Esophagus squamous epithelium (tissue), 5 donors: ENCODE measurements around the gene DNAH1. TPM values are rescaled to one million over a fixed set of nuclear protein-coding genes. Genes with fewer than 3 reads are reported as not detected.

ENCODE experiments used
- DNase-seq: peaks from one replicate; lab custom pipeline; 2025; lab: John Stamatoyannopoulos, UW
- H3K27ac ChIP-seq, 4 donors: fragments of 200-600 bp; sonication (generic); one replicate each; pipeline ENCODE4 v1.5.1; 2016 to 2019; ENCODE audit warnings: mild to moderate bottlenecking in 1 of 4
- H3K27me3 ChIP-seq, 4 donors: fragments of 200-600 bp; sonication (generic); 1 replicate in 3 of 4; 2 replicates in 1 of 4; pipeline versions ENCODE4 v1.5.1 to v1.6.0; 2017 to 2021; ENCODE audit warnings: antibody characterized with exemption in 1 of 4
- H3K36me3 ChIP-seq, 3 donors: fragments of 200-600 bp; sonication (generic); one replicate each; pipeline ENCODE4 v1.5.1; 2016 to 2019
- H3K4me1 ChIP-seq, 3 donors: fragments of 200-600 bp; sonication (generic); one replicate each; pipeline ENCODE4 v1.5.1; 2017 to 2019
- H3K4me3 ChIP-seq, 4 donors: fragments of 200-600 bp; sonication (generic); 1 replicate in 3 of 4; 2 replicates in 1 of 4; pipeline ENCODE4 v1.5.1; 2016 to 2019; ENCODE audit warnings: mild to moderate bottlenecking in 2 of 4, moderate library complexity in 1 of 4
- H3K9me3 ChIP-seq, 3 donors: fragments of 200-600 bp; sonication (generic); one replicate each; pipeline ENCODE4 v1.5.1; 2016 to 2019
- POLR2A ChIP-seq, 4 donors: fragments of 450-650 bp; IDR thresholded peaks; one replicate each; pipeline ENCODE4 v1.6.1; 2017; ENCODE audit warnings: antibody characterized with exemption in 4 of 4, mild to moderate bottlenecking in 4 of 4, moderate library complexity in 3 of 4
- WGBS, 2 donors: methylation state at CpG; one replicate each; pipeline ENCODE4 v1.1.5; 2018; 5-methylcytosine and 5-hydroxymethylcytosine counted together
- intact Hi-C: fragments of 100-400 bp; cut with DNase I; formaldehyde crosslinking; loops from one replicate; pipeline ENCODE4 v1.15.0; 2022
- total RNA-seq, 4 donors: library from RNA; depleted of rRNA; stranded (reverse); fragments of >200 nt; gene quantifications; one replicate each; pipeline ENCODE4 v1.1.0, GENCODE V29; 2016
- TF ChIP-seq, protein P1 (sequence below), 6 experiments: fragments of 450-650 bp in 4 of 6; fragments of 200-600 bp in 2 of 6; sonication (generic) in 2 of 6; IDR thresholded peaks; one replicate each; pipeline ENCODE4 v1.5.1; 2016 to 2019; ENCODE audit warnings: antibody characterized with exemption in 6 of 6, mild to moderate bottlenecking in 4 of 6, moderate library complexity in 4 of 6
- donor health status: DM: yes; HTN: yes; CAD: no.

Gene DNAH1
- total RNA-seq, 4 donors from 2014 or later = 1.3 to 5.9 (median 1.9) TPM

DNA sequence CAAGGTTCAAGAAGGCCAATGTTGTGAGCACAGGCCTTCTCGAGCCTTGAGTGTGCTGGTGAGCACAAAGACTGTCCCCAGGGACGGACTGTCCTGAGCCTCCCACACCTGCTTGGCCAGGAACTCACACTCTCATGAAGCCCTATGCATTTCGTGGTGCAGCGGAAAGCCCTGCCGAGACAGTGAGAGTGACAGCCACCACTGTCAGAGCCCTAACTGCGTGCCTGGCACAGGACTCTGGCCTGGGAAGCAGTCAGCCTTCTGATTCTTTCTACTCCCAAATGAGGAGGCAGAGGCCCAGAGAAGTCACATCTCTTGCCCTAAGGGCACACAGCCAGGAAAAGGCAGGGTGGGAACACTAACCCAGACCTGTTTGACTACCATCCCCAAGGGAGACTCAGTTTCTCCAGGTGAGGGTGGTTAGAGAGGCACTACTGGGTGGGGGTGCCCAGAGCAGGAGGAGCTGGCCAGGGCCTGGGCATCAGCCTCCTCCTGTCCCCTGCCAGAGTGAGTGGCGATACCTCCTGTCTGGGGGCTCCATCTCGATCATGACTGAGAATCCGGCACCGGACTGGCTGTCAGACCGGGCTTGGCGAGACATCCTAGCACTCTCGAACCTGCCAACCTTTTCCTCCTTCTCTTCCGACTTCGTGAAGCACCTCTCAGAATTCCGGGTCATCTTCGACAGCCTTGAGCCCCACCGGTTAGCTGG, 78.0 kb downstream of the DNAH1 start:
- Histone ChIP-seq H3K4me3 (no peak overlapping the region), H3K4me1 (no peaks in the 10 kb centered on the region), H3K27ac (no peak overlapping the region), H3K27me3 (no peaks in the 10 kb centered on the region), H3K36me3 (peaks cover 0 to 45% (median 0%) of the 10 kb centered on the region in 3 donors), H3K9me3 (no peaks in the 10 kb centered on the region)
- intact Hi-C loops = no loop called here
- WGBS, 2 donors = 91 to 95% methylated on average over 9 to 16 of the region's 18 CpGs
- no peak for TF ChIP-seq POLR2A (IDR thresholded peaks at IDR 0.05)
- TF ChIP-seq, protein P1, sequence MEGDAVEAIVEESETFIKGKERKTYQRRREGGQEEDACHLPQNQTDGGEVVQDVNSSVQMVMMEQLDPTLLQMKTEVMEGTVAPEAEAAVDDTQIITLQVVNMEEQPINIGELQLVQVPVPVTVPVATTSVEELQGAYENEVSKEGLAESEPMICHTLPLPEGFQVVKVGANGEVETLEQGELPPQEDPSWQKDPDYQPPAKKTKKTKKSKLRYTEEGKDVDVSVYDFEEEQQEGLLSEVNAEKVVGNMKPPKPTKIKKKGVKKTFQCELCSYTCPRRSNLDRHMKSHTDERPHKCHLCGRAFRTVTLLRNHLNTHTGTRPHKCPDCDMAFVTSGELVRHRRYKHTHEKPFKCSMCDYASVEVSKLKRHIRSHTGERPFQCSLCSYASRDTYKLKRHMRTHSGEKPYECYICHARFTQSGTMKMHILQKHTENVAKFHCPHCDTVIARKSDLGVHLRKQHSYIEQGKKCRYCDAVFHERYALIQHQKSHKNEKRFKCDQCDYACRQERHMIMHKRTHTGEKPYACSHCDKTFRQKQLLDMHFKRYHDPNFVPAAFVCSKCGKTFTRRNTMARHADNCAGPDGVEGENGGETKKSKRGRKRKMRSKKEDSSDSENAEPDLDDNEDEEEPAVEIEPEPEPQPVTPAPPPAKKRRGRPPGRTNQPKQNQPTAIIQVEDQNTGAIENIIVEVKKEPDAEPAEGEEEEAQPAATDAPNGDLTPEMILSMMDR (IDR thresholded peaks at IDR 0.05) = no peak
- DNase-seq = no peak

DNA sequence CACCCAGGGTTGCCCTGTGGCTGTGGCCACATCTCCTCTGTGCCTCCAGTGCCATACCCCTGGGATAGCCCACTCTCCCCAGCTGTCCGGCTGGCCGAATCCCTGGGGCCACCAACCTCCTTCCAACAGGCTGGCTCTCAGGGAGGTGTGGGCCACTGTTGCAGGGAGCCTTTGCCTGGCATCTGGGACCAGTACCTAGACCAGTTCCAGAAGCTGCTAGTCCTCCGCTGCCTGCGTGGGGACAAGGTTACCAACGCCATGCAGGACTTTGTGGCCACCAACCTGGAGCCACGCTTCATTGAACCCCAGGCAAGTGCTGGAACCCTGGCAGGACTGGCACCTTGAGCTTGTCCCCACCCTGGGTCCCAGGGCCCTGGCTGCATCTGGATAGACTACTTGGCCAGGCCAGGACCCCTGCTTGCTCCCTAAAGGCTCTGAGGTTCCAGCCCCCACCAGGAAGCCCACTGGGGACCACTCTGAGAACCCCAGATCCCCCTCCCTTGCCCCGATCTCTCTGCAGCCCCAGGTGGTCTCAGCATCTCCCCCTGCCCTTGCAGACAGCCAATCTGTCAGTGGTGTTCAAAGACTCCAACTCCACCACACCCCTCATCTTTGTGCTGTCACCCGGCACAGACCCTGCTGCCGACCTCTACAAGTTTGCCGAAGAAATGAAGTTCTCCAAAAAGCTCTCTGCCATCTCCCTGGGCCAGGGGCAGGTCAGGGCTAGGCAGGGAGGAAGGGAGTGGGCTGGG, 78.8 kb downstream of the DNAH1 start:
- TF ChIP-seq, protein P1 (IDR thresholded peaks at IDR 0.05) = no peak
- no peak for TF ChIP-seq POLR2A (IDR thresholded peaks at IDR 0.05)
- intact Hi-C loops = no loop called here
- no peak for DNase-seq
- Histone ChIP-seq H3K36me3 (peaks cover 0 to 50% (median 0%) of the 10 kb centered on the region in 3 donors), H3K4me1 (peaks cover 0 to 4% (median 0%) of the 10 kb centered on the region in 3 donors), H3K4me3 (no peak overlapping the region), H3K27me3 (no peaks in the 10 kb centered on the region), H3K27ac (no peak overlapping the region), H3K9me3 (no peaks in the 10 kb centered on the region)
- 89 to 100% methylated on average over 1 to 5 of the region's 10 CpGs for WGBS, 2 donors

- intact Hi-C loops = no loop called here
- no peak for DNase-seq
- H3K4me1 ChIP-seq = peaks cover 0 to 10% (median 0%) of the 10 kb centered on the region in 3 donors
- 58 to 61% methylated on average over 2 to 5 of the region's 8 CpGs for WGBS, 2 donors
- no peaks in the 10 kb centered on the region for H3K27me3 ChIP-seq
- TF ChIP-seq, protein P1 (IDR thresholded peaks at IDR 0.05) = no peak
- TF ChIP-seq POLR2A (IDR thresholded peaks at IDR 0.05) = no peak
- H3K4me3 ChIP-seq = no peak overlapping the region
- H3K27ac ChIP-seq = no peak overlapping the region
- no peaks in the 10 kb centered on the region for H3K9me3 ChIP-seq
- H3K36me3 ChIP-seq = peaks cover 0 to 56% (median 3%) of the 10 kb centered on the region in 3 donors
Measured at GRCh38 chr3:52395503-52395865, 79.4 kb downstream of the DNAH1 start.

DNA sequence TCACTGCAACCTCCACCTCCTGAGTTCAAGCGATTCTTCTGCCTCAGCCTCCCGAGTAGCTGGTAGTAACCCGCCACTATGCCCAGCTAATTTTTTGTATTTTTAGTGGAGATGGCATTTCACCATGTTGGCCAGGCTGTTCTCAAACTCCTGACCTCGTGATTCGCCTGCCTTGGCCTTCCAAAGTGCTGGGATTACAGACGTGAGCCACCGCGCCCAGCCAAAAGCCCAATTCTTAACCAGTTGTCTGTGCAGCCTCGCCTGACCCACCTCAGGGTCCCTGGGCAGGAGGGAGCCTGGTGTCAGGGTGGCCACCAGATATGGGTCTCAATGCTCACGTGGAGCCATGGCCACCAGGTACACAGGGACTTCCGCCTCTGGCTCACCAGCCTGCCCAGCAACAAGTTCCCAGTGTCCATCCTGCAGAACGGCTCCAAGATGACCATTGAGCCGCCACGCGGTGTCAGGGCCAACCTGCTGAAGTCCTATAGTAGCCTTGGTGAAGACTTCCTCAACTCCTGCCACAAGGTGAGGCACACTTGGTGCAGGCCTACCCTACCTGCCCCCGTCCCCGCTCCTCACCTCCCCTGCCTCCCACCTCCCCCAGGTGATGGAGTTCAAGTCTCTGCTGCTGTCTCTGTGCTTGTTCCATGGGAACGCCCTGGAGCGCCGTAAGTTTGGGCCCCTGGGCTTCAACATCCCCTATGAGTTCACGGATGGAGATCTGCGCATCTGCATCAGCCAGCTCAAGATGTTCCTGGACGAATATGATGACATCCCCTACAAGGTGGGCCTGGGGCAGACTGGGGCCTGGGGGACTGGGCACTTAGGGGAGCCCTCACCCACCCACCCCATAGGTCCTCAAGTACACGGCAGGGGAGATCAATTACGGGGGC, 80.1 kb downstream of the DNAH1 start:
- Histone ChIP-seq H3K4me1 (peaks cover 0 to 12% (median 0%) of the 10 kb centered on the region in 3 donors), H3K27ac (no peak overlapping the region), H3K27me3 (no peaks in the 10 kb centered on the region), H3K9me3 (no peaks in the 10 kb centered on the region), H3K4me3 (no peak overlapping the region), H3K36me3 (peaks cover 0 to 56% (median 11%) of the 10 kb centered on the region in 3 donors)
- WGBS, 2 donors = 80 to 96% methylated on average over 4 to 10 of the region's 25 CpGs
- intact Hi-C loops = no loop called here
- no peak for TF ChIP-seq POLR2A (IDR thresholded peaks at IDR 0.05)
- TF ChIP-seq, protein P1 (IDR thresholded peaks at IDR 0.05) = no peak
- no peak for DNase-seq
